A673 (cell line): ENCODE results near the gene BRWD1. TPM values are rescaled to one million over a fixed set of nuclear protein-coding genes. Genes with fewer than 3 reads are reported as not detected.

Source experiments
- BruUV-seq: library from RNA; stranded (reverse); fragments of 400-500 nt; replicated peaks from 2 replicates; lab custom pipeline; 2021; lab: Mats Ljungman, UMichigan
- CTCF ChIA-PET: fragments of 300-600 bp; sonication (Branson Sonifier 250); formaldehyde crosslinking; loops from one replicate; lab custom pipeline; 2022; ENCODE audit warnings: antibody characterized with exemption; lab: Charles Lee
- POLR2A ChIA-PET: fragments of 300-600 bp; sonication (Branson Sonifier 250); formaldehyde crosslinking; loops from one replicate; lab custom pipeline; 2022; ENCODE audit warnings: antibody characterized with exemption; ENCODE audit not compliant: low non-redundant PET; lab: Charles Lee
- DNase-seq: peaks from one replicate; pipeline ENCODE4 v3.0.0-alpha.2; 2015; ENCODE audit warnings: low spot score
- H3K27ac ChIP-seq: fragments of 200-600 bp; sonication (generic); 2 replicates; pipeline ENCODE4 v1.5.1; 2016; ENCODE audit warnings: mixed run types, low read depth, mild to moderate bottlenecking, mixed read lengths, antibody characterized with exemption, low read length; ENCODE audit not compliant: poor library complexity, severe bottlenecking
- H3K27me3 ChIP-seq: fragments of 200-600 bp; sonication (generic); replicated peaks from 2 replicates; pipeline ENCODE4 v1.6.1; 2017; ENCODE audit warnings: mixed run types, low read depth, mild to moderate bottlenecking, mixed read lengths, antibody characterized with exemption, low read length; ENCODE audit not compliant: insufficient read depth, poor library complexity
- H3K36me3 ChIP-seq: fragments of 200-600 bp; sonication (generic); 2 replicates; pipeline ENCODE4 v1.6.1; 2016; ENCODE audit warnings: mixed run types, mild to moderate bottlenecking, mixed read lengths, antibody characterized with exemption, low read length; ENCODE audit not compliant: insufficient read depth, poor library complexity, severe bottlenecking
- H3K4me1 ChIP-seq: fragments of 200-600 bp; sonication (generic); 2 replicates; pipeline ENCODE4 v1.6.1; 2017; ENCODE audit warnings: mixed run types, mild to moderate bottlenecking, mixed read lengths, antibody characterized with exemption, low read length; ENCODE audit not compliant: insufficient read depth, poor library complexity, severe bottlenecking
- H3K4me3 ChIP-seq: fragments of 200-600 bp; sonication (generic); 2 replicates; pipeline ENCODE4 v1.5.1; 2016; ENCODE audit warnings: low read depth, mixed run types, mild to moderate bottlenecking, mixed read lengths, low read length; ENCODE audit not compliant: poor library complexity, severe bottlenecking
- H3K9me3 ChIP-seq: fragments of 200-600 bp; sonication (generic); 2 replicates; pipeline ENCODE4 v1.6.1; 2016; ENCODE audit warnings: mixed run types, low read depth, mild to moderate bottlenecking, mixed read lengths, antibody characterized with exemption, low read length; ENCODE audit not compliant: poor library complexity, severe bottlenecking
- EZH2 ChIP-seq: fragments of 200-600 bp; sonication (generic); IDR thresholded peaks from 2 replicates; pipeline ENCODE4 v1.6.1; 2017; ENCODE audit warnings: borderline replicate concordance, low read depth, mild to moderate bottlenecking, mixed read lengths, antibody characterized with exemption, low read length; ENCODE audit not compliant: poor library complexity, severe bottlenecking
- intact Hi-C: fragments of 100-400 bp; cut with micrococcal nuclease; formaldehyde crosslinking; loops from one replicate; pipeline ENCODE4 v1.10.0; 2022; ENCODE audit not compliant: unreplicated experiment
- total RNA-seq: library from RNA; stranded (reverse); gene quantifications from 2 replicates; pipeline ENCODE4 v1.2.3, GENCODE V29; 2021
- TF ChIP-seq, protein P1 (sequence below): fragments of 300-800, 200-600 bp; sonication (generic); conservative IDR thresholded peaks from 2 replicates; pipeline ENCODE4 v1.5.1; 2017; ENCODE audit warnings: low read depth, mild to moderate bottlenecking, antibody characterized with exemption, low read length, moderate library complexity, mixed read lengths

Gene BRWD1
- total RNA-seq, 1 experiment from 2014 or later, result 27.6 TPM

DNA sequence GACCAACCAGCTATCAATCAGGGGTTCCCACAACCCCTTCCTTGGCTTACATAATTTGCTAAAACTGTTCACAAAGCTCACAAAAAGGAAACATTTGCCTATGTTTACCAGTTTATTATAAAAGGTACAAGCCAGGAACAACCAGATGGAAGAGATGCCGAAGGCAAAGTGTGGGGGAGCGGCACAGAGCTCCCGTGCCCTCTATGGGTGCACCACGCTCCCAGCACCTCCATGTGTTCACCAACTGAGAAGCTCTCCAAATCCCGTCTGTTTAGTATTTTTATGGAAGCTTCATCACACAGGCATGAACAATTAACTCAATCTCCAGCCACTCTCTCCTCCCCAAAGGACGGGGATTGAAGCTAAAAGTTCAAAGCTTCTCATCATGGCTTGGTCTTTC, 163.1 kb downstream of the BRWD1 start:
- no peak for DNase-seq
- CTCF ChIA-PET, result no interaction called here
- Histone ChIP-seq H3K9me3 (no peaks in the 10 kb centered on the region), H3K27me3 (no peaks in the 10 kb centered on the region), H3K4me3 (no peak overlapping the region), H3K4me1 (no peaks in the 10 kb centered on the region), H3K27ac (no peak overlapping the region), H3K36me3 (no peaks in the 10 kb centered on the region)
- BruUV-seq, result no TSS peak
- intact Hi-C loops, result no loop called here
- TF ChIP-seq, protein P1, sequence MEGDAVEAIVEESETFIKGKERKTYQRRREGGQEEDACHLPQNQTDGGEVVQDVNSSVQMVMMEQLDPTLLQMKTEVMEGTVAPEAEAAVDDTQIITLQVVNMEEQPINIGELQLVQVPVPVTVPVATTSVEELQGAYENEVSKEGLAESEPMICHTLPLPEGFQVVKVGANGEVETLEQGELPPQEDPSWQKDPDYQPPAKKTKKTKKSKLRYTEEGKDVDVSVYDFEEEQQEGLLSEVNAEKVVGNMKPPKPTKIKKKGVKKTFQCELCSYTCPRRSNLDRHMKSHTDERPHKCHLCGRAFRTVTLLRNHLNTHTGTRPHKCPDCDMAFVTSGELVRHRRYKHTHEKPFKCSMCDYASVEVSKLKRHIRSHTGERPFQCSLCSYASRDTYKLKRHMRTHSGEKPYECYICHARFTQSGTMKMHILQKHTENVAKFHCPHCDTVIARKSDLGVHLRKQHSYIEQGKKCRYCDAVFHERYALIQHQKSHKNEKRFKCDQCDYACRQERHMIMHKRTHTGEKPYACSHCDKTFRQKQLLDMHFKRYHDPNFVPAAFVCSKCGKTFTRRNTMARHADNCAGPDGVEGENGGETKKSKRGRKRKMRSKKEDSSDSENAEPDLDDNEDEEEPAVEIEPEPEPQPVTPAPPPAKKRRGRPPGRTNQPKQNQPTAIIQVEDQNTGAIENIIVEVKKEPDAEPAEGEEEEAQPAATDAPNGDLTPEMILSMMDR, result no peak
- no peak for TF ChIP-seq EZH2
- POLR2A ChIA-PET, result no interaction called here

DNA sequence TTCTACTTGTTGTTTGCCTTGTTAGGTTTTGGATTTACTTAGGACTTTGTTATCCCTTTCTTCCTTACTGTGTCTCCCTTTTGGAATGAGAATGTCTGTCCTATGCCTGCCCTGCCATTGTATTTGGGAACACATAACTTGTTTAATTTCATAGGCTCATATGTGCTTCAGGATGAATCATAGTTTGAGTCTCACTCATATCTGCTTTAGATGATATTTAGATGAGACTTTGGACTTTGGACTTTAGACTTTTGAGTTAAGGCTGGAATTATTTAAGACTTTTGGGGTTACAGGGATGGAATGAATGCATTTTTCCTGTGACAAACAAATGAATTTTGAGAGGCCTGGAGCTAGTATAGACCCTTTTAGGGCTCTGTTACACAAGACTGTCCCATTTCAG, 163.6 kb downstream of the BRWD1 start:
- TF ChIP-seq, protein P1, result no peak
- TF ChIP-seq EZH2, result no peak
- no TSS peak for BruUV-seq
- CTCF ChIA-PET, result no interaction called here

DNA sequence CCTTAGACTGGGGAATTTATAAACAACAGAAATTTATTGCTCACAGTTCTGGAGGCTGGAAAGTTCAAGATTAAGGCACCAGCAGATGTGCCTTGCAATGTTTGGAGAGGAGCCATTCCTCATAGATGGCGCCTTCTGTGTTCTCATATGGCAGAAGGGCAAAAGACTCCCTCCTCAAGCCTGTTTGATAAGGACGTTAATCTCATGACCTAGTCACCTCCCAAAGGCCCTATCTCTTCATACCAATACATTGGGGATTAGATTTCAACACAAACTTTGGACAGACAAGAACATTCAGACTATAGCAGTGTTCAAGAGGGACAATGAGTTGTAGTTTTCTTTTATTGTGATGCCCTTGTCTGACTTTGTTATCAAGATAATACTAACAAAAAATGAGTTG, 164.5 kb downstream of the BRWD1 start:
- no peaks in the 10 kb centered on the region for H3K27me3 ChIP-seq
- H3K36me3 ChIP-seq, result no peaks in the 10 kb centered on the region
- no peak for DNase-seq
- TF ChIP-seq, protein P1, result no peak
- TF ChIP-seq EZH2, result no peak
- no TSS peak for BruUV-seq
- H3K9me3 ChIP-seq, result no peaks in the 10 kb centered on the region
- ChIA-PET CTCF (no interaction called here), POLR2A (no interaction called here)
- H3K4me1 ChIP-seq, result no peaks in the 10 kb centered on the region
- H3K27ac ChIP-seq, result no peak overlapping the region
- intact Hi-C loops, result no loop called here
- H3K4me3 ChIP-seq, result no peak overlapping the region

More for the DNA sequence above, 163.6 kb downstream of the BRWD1 start:
- no peaks in the 10 kb centered on the region for H3K36me3 ChIP-seq
- no peak overlapping the region for H3K27ac ChIP-seq
- intact Hi-C loops, result no loop called here
- no peaks in the 10 kb centered on the region for H3K4me1 ChIP-seq
- no peaks in the 10 kb centered on the region for H3K27me3 ChIP-seq
- POLR2A ChIA-PET, result no interaction called here
- no peak for DNase-seq
- H3K9me3 ChIP-seq, result no peaks in the 10 kb centered on the region
- H3K4me3 ChIP-seq, result no peak overlapping the region
